Tibial nerve (tissue), 4 donors: Measurements from ENCODE around the gene FBXO21.

Experiments used
- EP300 ChIP-seq, 2 donors: sonication (generic); formaldehyde crosslinking; IDR thresholded peaks; one replicate each; pipeline ENCODE4 v1.6.1; 2017; ENCODE audit warnings: antibody characterized with exemption in 2 of 2, mild to moderate bottlenecking in 1 of 2
- POLR2A ChIP-seq, 2 donors: fragments of 450-650 bp; IDR thresholded peaks; one replicate each; pipeline ENCODE4 v1.6.1; 2017; ENCODE audit warnings: antibody characterized with exemption in 2 of 2, mild to moderate bottlenecking in 2 of 2, moderate library complexity in 2 of 2
- TF ChIP-seq, protein P1 (sequence below), 5 experiments: fragments of 200-600 bp in 3 of 5; fragments of 450-650 bp in 2 of 5; sonication (generic) in 3 of 5; IDR thresholded peaks; one replicate each; pipeline ENCODE4 v1.5.1; 2016 to 2019; ENCODE audit warnings: antibody characterized with exemption in 5 of 5, mild to moderate bottlenecking in 3 of 5, moderate library complexity in 2 of 5

DNA sequence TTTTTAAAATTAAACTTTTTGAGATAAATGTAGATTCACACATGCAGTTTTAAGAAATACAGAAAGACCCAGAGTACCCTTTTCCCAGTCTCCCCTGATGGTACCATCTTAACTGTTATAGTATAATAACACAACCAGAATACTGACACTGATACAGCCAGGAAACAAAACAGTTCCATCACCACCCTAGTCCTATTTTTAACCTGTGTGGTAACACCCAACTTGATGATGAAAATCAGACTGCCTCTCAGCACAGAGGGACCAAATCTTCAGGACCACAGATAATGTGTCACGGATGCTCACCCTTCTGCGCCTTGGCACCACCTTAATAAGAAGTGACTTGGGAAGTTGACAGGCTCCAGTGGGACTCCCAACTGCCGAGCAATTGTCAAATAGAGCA, 18.1 kb downstream of the FBXO21 start:
- TF ChIP-seq, protein P1, sequence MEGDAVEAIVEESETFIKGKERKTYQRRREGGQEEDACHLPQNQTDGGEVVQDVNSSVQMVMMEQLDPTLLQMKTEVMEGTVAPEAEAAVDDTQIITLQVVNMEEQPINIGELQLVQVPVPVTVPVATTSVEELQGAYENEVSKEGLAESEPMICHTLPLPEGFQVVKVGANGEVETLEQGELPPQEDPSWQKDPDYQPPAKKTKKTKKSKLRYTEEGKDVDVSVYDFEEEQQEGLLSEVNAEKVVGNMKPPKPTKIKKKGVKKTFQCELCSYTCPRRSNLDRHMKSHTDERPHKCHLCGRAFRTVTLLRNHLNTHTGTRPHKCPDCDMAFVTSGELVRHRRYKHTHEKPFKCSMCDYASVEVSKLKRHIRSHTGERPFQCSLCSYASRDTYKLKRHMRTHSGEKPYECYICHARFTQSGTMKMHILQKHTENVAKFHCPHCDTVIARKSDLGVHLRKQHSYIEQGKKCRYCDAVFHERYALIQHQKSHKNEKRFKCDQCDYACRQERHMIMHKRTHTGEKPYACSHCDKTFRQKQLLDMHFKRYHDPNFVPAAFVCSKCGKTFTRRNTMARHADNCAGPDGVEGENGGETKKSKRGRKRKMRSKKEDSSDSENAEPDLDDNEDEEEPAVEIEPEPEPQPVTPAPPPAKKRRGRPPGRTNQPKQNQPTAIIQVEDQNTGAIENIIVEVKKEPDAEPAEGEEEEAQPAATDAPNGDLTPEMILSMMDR (IDR thresholded peaks at IDR 0.05): no peak
- no peak for TF ChIP-seq EP300 (IDR thresholded peaks at IDR 0.05)
- no peak for TF ChIP-seq POLR2A (IDR thresholded peaks at IDR 0.05)
